Erythroblast (primary cell): Measurements from ENCODE around the gene CRYM.
A peak's percentile ranks its signal among the peaks of the same experiment; 100 is the strongest.
"Not testable (repeated sequence)": the region's sequence is repeated elsewhere in the genome, so short reads cannot be mapped to it uniquely, and the experiment has no call there.

Experiments used
- DNase-seq, 2 experiments: peaks; one replicate each; lab custom pipeline; 2025; lab: John Stamatoyannopoulos, UW
- GATA1 ChIP-seq: IDR thresholded peaks from 2 replicates; pipeline ENCODE4 v1.6.1; 2011; ENCODE audit warnings: low read depth, mild to moderate bottlenecking, control low read depth, low read length, moderate library complexity
- POLR2A ChIP-seq: IDR thresholded peaks from 2 replicates; pipeline ENCODE4 v1.6.1; 2011; ENCODE audit warnings: mild to moderate bottlenecking, low read length

Gene CRYM

DNA sequence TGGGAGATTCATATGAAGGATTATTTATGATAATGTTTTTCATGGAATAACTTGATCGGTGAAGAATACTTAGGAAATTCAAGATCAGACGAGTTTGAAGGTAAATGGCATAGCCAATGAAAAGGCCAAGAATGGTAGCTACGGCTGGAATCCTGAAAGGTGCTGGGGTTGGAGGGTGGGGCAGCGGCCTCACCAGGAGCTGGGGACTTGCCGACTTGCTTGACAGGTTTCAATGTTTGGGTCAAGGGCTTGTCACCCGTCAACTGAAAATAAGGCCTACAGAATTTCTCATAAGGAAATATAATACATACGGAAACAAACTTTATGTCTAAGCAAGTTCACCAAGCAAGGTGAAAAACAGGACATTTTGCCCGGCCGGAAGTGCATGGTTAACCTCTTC is 9.9 kb downstream of the CRYM start:
- DNase-seq: no peak
- TF ChIP-seq GATA1 (no peak), POLR2A (no peak)

- TF ChIP-seq POLR2A (no peak), GATA1 (no peak)
- DNase-seq: no peak
These were observed 10.8 kb downstream of the CRYM start for GRCh38 chr16:21267298-21267697.

DNA sequence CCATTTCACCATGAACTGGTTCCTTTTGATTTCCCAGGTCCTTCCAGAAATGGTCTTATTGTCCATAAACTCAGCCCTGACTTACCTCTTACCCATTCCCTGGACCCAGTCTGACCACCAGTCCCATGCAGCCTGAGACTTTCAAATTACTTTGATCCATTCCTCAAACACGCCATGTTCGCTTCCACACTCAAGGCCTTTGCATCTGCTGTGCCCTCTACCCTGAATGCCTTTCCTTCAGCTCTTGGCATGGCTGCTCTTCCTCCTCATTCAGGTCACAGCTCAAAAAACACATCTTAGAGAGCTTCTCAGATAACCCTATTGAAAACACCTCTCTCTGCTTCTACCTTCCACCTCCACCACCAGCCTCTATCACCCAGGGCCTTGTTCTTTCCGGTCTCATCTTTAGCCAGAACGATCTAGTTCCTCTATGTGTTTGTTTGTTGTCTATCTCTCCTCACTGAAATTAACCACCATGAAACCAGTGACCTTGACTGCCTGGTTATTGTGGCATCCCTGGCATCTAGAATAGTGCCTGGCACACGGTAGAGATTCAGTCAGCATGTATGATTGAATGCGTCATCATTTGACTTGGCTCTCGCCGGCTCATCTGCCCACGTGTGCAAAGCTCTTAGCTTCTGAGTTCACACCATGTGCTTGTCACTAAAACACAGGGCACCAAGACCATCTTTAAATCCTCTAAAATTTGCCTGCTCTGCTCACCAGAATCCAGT is 12.8 kb downstream of the CRYM start:
- no peak for DNase-seq
- TF ChIP-seq POLR2A: no peak
- no peak for TF ChIP-seq GATA1

- TF ChIP-seq POLR2A (no peak), GATA1 (no peak)
- no peak for DNase-seq
These were observed 13.5 kb downstream of the CRYM start for GRCh38 chr16:21264571-21265036.

DNA sequence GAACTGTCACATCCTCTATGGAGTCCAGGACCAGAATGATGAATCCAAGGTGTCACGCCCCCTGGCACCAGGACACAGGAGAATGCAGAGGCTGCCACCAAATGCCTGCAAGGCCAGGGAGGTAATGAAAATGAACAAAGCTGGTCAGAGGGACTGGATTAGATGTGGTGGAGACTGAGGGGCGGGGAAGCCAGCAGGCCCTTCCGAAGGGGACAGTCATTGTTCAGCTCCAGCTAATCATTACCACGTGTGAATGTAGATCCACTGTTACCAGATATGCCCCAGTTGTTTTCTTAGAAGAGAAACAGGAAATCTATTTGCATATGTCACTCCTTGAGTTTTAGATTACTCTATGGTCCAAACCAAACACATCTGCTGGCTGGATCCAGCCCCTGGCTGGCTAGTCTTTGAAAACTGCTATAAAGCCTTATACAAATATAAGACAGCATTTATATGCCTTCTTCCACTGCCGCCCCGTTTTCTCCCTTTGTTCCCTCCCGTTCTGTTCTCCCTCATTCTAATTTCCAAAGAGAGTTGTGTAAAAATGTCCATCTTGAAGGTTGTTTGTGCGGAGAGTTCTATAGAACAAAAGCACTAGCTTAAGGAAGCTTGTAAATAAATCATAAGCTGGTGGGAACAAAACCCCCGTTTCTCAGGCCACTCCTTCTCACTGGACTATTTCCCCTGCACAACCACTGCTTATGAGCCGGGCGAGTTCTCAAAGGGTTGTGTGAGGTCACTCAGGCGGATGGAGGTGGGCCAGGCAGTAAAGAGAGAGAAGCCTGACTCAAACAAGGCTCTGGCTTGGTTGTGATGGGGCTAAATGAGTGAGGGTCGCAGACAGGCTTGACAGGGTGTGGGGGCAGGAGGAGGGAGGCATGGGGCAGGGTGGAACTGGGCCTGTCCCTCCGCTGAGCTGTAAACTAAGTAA is 14.2 kb downstream of the CRYM start:
- TF ChIP-seq POLR2A (no peak), GATA1 (no peak)
- peak; percentile 58 to 76 for DNase-seq

DNA sequence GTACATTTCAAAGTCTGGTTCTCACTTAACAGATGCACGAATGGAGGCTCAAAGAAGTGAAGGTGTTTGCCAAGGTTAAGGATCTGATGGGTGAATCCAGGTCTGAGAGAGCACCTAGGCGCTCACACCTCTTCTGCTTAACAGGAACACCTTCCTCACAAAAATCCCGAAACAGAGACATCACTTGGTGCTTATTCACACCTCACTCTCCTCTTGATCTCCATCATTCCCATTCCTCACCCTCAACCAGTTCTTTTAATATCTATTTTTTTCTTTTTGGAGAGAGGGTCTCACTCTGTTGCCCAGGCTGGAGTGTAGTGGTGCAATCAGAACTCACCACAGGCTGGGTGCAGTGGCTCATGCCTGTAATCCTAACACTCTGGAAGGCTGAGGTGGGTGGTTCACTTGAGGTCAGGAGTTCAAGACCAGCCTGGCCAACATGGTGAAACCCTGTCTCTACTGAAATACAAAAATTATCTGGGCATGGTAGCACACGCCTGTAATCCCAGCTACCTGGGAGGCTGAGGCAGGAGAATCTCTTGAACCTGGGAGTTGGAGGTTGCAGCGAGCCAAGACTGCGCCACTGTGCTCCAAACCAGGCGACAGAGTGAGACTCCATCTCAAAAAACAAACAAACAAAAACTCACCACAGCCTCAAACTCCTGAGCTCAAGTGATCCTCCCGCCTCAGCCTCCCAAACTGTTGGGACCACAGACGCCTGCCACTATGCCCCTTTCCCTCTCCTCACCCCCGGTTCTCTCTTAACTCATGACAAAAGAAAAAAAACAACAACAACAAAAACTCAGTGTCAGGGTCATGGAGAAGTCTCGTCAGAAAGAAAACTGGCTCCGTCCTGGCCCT is 15.1 kb downstream of the CRYM start:
- peak in 1 of 2 experiments; percentile 25 for DNase-seq
- TF ChIP-seq GATA1 (no peak), POLR2A (no peak)

DNA sequence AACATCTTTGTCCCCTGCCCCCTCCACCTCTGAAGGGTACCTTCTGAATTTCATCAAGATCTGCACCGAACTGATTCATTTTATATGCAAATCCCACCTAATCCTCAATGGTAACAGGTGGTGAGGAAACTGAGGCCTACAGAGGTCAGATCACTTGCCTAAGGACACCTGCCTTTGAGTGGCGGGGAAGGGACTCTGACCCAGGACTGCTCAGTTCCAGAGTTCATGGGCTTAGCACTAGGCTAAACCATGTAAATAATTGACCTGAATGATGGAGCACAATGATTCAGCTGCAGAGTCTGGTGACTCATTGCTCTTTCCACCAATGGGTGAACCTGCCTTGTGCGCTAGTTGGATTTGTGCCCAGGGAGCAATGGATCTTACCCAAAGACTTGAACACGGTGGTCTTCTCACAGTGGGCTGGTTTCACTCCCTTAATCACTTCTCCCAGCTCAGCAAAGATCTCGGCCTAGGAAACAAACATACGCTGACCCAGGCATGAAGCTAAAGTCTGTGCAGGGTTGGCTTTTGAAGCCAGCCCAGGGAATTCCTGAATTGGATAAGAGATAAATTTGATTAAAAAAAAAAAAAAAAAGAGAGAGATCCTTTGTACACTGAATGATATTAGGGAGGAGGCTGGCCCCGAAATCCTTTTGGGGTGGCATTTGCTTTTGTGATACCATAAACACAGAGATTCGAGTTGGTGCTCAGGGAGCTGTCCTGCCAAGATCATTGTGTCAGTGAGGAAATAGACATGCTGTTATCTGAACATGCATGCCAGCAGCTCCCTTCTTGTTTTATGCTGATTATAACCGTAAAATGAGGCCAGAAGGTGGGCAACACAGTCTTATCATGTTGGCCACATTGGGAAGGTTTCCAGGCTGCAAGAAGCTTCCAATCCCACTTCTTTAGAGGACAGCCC is 17.0 kb downstream of the CRYM start:
- no peak for TF ChIP-seq POLR2A
- TF ChIP-seq GATA1: peak; percentile 73
- peak; percentile 95 to 99 for DNase-seq

DNA sequence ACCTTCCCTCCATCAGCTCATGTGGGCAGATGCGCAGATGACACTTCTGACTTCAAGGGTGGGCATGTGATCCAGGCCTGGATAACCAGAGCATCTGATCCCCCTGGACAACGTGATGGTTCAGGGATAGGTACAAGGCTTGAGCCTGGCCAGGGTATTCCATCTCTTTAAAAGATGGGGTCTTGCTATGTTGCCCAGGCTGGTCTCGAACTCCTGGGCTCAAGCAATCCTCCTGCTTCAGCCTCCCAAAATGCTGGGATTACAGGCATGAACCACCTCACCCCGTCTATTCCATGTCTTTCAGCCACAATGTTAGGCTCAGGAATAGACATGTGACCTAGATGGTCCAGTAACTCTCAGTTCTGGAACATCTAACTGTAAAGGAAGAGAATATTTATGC is 20.8 kb downstream of the CRYM start:
- DNase-seq: no peak
- TF ChIP-seq GATA1 (no peak), POLR2A (no peak)

GRCh38 chr16:21256636-21257035 is 21.5 kb downstream of the CRYM start:
- no peak for DNase-seq
- TF ChIP-seq POLR2A (no peak), GATA1 (no peak)

DNA sequence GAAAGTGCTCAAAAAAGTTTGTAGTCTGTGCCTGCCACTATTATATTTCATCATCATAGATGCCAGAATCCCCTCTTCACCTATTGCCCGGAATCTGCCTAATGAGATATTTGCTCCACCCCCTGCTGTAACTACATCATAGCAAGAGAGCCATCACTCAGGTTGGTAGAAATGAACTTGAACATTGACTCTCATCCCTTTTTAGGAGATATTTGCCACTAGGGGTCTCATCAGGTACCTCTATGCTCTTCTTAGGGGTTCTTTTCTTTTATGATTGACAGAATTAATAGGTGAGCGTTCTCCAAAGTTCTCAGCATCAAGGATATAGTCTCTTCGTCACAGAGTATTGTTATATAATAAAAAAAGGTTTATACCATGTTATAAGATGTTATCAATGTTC is 24.6 kb downstream of the CRYM start:
- no peak for TF ChIP-seq POLR2A
- TF ChIP-seq GATA1: no peak
- DNase-seq: no peak

GRCh38 chr16:21250072-21250923 is 27.8 kb downstream of the CRYM start:
- DNase-seq: no peak
- TF ChIP-seq POLR2A (no peak), GATA1 (no peak)

- DNase-seq: not testable (repeated sequence)
These were observed 29.9 kb downstream of the CRYM start for GRCh38 chr16:21248179-21248578.
